Measurements from ENCODE around the gene FBXO11. TPM values are rescaled to one million over a fixed set of nuclear protein-coding genes. Genes with fewer than 3 reads are reported as not detected.
"Not testable (repeated sequence)": the region's sequence is repeated elsewhere in the genome, so short reads cannot be mapped to it uniquely, and the experiment has no call there.

FBXO11 gene
- 50.1 and 51.8 TPM in 2 replicates for total RNA-seq

DNA sequence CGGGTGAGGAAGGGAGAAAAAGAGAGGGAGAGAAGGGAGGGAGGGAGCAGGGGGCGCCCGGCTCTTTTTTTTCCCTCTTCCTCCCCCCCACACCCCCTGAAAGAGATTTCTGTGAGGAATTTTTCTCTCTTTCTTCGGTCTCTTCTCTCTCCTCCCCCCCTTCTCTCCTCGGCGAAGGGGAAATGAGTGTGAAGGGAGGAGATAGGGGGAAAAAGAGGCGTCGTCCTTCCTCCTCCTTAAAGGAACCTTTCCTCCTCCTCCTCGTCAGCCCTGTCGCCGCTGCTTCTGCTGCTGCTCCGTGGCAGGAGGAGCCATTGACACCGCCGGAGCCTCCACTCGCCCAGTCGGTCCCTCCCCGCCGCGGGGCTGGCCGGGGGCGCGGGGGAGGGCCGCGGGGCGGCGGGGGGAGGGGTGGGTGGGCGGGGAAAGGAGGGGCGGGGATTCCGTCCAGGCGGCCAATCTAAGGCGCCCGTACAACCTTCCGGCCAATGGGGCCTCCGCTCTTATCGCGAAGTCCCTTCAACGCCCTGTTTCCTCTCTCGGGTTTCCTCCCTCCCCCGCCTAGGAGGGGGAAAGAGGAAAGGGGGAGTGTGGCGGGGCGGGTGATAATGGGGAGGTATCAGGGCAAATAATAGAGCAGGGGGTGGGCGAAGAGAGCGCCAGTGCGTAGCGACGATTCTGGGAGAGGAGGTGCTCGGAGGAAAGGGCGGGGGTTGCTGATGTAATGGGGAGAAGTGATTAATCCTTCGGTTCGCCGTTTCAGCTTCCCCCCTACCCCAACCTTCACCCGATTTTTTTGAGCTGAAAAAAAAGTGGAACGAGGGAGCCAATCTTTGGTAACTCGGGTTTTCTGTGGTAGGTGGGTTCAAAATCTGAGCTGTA lies at the start of gene FBXO11:
Gene FBXO11, minus strand, starts transcription at position 342 of the 882 bp plus-strand sequence. CDS start 778 bp downstream, outside the sequence.
- Mint-ChIP-seq H3K4me3 (peak within 1 kb of the TSS; percentile 91), H3K9me3 (no peaks in the 10 kb centered on the region), H3K36me3 (ENCODE audit: low read depth) (peaks cover 7% of the 10 kb centered on the region), H3K4me1 (peaks cover 36% of the 10 kb centered on the region), H3K27me3 (no peaks in the 10 kb centered on the region), H3K27ac (peak within 1 kb of the TSS; percentile 97)
- intact Hi-C loops (cut with micrococcal nuclease): loop anchor here (1.0 to 5.0 kb wide), 6 partner anchors 34 to 514 kb away; partner anchors contain the start of genes MSH2 and MSH6
- DNase-seq: peak; percentile 98

DNA sequence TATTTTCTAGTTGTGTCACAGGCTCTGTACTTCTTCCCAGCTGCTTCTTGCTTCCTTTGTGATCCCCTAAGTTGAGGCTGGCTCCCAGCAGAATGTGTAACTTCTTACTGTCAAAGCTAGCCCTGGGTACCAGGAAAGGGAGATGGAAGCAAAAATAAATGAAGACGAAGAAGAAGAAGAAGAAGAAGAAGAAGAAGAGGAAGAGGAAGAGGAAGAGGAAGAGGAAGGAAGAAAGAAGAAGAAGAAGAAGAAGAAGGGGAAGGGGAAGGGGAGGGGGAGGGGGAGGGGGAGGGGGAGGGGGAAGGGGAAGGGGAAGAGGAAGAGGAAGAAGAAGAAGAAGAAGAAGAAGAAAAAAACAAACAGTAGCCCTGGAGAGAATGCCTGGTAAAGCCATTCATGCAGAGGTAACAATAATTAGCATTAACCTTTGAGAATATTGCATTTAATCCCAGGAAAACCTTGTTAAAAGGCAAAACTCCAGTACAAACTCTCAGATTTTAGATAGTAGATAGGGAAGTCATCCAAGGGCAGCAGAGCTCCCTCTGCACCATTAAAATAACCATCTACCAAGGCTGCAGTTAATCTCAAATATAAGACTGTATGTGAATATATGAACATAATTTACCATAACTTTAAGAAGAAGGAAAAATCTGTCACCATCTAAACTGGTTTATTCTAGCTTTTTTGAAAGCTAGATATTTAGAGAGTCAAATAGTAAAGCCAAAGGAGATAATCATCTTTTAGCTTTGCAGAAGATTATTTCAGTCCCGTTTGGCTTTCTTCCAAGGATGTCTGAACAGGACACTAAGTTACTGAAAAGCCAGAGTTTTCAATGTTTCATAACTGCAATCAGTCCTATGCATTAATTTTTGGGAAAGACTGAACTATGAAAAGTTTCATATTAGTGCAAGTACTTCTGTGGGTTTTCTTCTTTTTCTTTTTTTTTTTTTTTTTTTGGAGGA lies 44.3 kb upstream of the FBXO11 start:
- Mint-ChIP-seq H3K4me3 (no peak overlapping the region), H3K9me3 (no peaks in the 10 kb centered on the region), H3K27me3 (peaks cover 5% of the 10 kb centered on the region), H3K36me3 (ENCODE audit: low read depth) (no peaks in the 10 kb centered on the region), H3K4me1 (no peaks in the 10 kb centered on the region), H3K27ac (no peak overlapping the region)
- DNase-seq: no peak
- intact Hi-C loops (cut with micrococcal nuclease): no loop called here

DNA sequence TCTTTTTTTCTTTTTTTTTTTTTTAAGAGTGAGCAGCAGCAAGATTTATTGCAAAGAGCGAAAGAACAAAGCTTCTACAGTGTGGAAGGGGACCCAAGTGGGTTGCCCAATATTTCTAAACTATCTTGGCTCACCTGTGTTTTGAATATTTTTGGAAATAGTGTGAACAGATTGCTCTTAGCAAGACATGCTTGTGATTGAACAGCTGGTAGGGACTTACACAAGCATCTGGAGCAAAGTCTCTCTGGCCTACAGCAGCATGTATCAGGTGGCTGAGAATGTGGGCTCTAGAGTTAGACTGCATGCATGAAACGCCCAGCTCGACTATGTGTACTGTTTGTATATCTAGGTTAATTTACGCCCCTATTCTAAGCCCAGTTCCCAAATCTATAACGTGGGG lies 40.3 kb upstream of the FBXO11 start:
- no peak overlapping the region for H3K4me3 Mint-ChIP-seq
- no peaks in the 10 kb centered on the region for H3K36me3 Mint-ChIP-seq (ENCODE audit: low read depth)
- peaks cover 3% of the 10 kb centered on the region for H3K9me3 Mint-ChIP-seq
- intact Hi-C loops (cut with micrococcal nuclease): no loop called here
- no peak overlapping the region for H3K27ac Mint-ChIP-seq
- no peaks in the 10 kb centered on the region for H3K4me1 Mint-ChIP-seq
- DNase-seq: no peak
- peaks cover 7% of the 10 kb centered on the region for H3K27me3 Mint-ChIP-seq

DNA sequence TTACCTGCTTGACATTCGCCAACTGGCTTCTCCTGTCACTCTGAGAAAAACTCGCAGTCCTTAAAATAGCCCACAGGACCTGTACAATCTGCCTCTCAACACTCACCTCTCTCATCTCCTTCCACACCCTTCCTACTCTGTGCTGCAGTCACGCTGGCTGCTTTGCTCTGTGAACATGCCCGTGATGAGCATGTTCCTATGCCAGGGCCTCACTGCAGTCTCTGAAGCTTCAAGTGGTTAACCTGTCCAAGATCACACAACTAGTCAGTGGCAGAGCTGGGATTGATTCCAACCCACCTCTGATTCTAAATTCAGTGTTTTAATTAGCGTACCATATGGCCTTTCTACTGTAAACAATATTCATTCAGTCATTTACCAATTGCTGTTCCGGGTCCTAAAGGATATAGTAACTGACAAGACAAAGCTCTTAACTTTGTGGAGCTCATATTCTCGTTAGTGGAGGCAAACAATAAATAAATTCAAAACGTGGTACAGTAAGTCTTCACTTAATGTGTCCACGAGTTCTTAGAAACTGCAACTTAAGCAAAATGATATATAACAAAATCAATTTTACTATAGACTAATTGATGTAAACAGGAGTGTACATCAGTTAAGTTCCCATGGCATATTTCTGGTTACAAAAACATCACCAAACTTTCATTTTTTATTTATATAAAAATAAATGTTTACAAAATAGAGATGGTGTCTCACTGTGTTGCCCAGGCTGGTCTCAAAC lies 38.9 kb upstream of the FBXO11 start:
- peaks cover 12% of the 10 kb centered on the region for H3K27me3 Mint-ChIP-seq
- H3K36me3 Mint-ChIP-seq (ENCODE audit: low read depth): no peaks in the 10 kb centered on the region
- H3K9me3 Mint-ChIP-seq: peaks cover 3% of the 10 kb centered on the region
- no peak overlapping the region for H3K27ac Mint-ChIP-seq
- H3K4me1 Mint-ChIP-seq: no peaks in the 10 kb centered on the region
- intact Hi-C loops (cut with micrococcal nuclease): no loop called here
- H3K4me3 Mint-ChIP-seq: no peak overlapping the region
- no peak for DNase-seq

DNA sequence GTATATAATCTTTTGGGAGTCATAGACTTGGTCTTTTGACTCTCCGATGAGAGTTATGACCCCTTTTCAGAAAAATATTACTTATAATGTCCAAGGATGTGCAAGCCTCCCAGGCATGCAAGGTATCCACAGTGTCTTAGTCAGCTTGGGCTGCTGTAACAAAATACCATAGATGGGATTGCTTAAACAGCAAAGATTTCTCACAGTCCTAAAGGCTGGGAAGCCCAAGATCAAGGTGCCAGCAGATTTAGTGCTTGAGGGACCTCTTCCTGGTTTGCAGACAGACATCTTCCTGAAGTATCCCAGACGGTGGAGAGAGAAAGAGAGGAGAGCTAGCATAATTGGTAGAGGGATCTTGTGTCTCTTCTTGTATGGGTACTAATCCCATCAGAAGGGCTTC lies 35.6 kb upstream of the FBXO11 start:
- intact Hi-C loops (cut with micrococcal nuclease): no loop called here
- H3K9me3 Mint-ChIP-seq: peaks cover 3% of the 10 kb centered on the region

DNA sequence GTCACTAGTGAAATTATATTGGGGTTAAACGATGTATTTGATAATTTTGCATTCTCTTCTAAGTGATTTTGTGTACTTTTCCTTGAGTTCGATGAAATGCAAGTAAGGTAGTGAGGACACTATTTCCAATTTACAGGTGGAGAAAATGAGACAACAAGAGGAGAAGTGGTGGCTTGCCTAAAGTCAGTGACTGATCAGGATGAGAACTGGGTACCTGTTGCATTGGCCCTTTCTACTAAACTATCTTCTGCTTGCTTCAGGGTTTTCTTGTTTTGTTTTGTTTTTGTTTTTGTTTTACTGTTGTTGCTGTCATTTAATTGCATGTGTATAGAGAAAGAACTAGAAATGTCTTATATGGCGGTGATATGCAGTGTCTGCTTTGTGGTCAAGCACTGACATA lies 31.4 kb upstream of the FBXO11 start:
- Mint-ChIP-seq H3K4me1 (no peaks in the 10 kb centered on the region), H3K36me3 (ENCODE audit: low read depth) (no peaks in the 10 kb centered on the region)

More for the DNA sequence above, 35.6 kb upstream of the FBXO11 start:
- no peak for DNase-seq
- H3K4me1 Mint-ChIP-seq: no peaks in the 10 kb centered on the region
- no peaks in the 10 kb centered on the region for H3K36me3 Mint-ChIP-seq (ENCODE audit: low read depth)
- no peak overlapping the region for H3K27ac Mint-ChIP-seq
- peaks cover 16% of the 10 kb centered on the region for H3K27me3 Mint-ChIP-seq
- H3K4me3 Mint-ChIP-seq: no peak overlapping the region

DNA sequence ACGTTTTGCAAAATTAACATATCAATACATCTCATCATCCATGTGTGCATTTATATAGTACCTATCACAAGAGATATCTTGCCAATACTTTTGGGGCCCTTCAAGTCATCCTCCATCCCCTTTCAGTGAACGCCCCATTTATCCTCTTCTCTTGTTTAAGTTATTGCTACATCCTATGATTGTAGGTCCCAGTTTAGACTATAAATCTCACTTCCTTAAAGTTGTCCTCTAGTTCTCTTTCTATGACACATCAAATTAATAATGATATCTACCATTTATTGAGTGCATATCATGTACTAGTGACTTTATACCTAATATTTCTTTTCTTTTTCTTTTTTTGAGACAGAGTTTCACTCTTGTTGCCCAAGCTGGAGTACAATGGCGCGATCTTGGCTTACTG lies 28.8 kb upstream of the FBXO11 start:
- Mint-ChIP-seq H3K27ac (no peak overlapping the region), H3K4me3 (no peak overlapping the region), H3K36me3 (ENCODE audit: low read depth) (no peaks in the 10 kb centered on the region), H3K27me3 (peaks cover 9% of the 10 kb centered on the region), H3K4me1 (no peaks in the 10 kb centered on the region), H3K9me3 (no peaks in the 10 kb centered on the region)
- DNase-seq: no peak
- intact Hi-C loops (cut with micrococcal nuclease): no loop called here

More for the DNA sequence above, 31.4 kb upstream of the FBXO11 start:
- Mint-ChIP-seq H3K27me3 (peaks cover 15% of the 10 kb centered on the region), H3K27ac (no peak overlapping the region), H3K9me3 (peaks cover 2% of the 10 kb centered on the region), H3K4me3 (no peak overlapping the region)
- intact Hi-C loops (cut with micrococcal nuclease): no loop called here
- DNase-seq: no peak

DNA sequence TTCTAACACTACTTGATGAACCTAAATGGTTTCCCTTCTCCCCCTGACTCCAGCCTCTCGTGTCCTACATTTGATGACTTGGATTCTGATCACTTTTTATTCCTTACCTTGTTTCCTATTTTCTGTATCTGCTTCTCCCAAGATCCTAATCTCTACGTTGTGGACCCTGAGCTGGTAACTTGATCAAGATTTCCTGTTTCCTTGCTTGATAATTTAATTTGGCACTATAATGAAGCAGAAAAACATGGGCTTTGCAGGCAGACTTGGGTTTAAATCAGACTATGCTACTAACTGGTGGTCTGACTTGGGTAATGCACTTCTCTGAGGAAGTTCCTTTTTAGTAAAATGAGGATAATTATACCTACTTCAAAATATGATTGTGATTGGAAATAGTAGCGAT lies 11.7 kb upstream of the FBXO11 start:
- no peaks in the 10 kb centered on the region for H3K4me1 Mint-ChIP-seq
- no peak overlapping the region for H3K27ac Mint-ChIP-seq
- no peak for DNase-seq
- intact Hi-C loops (cut with micrococcal nuclease): no loop called here
- H3K4me3 Mint-ChIP-seq: no peak overlapping the region
- no peaks in the 10 kb centered on the region for H3K9me3 Mint-ChIP-seq
- H3K36me3 Mint-ChIP-seq (ENCODE audit: low read depth): no peaks in the 10 kb centered on the region
- H3K27me3 Mint-ChIP-seq: no peaks in the 10 kb centered on the region

DNA sequence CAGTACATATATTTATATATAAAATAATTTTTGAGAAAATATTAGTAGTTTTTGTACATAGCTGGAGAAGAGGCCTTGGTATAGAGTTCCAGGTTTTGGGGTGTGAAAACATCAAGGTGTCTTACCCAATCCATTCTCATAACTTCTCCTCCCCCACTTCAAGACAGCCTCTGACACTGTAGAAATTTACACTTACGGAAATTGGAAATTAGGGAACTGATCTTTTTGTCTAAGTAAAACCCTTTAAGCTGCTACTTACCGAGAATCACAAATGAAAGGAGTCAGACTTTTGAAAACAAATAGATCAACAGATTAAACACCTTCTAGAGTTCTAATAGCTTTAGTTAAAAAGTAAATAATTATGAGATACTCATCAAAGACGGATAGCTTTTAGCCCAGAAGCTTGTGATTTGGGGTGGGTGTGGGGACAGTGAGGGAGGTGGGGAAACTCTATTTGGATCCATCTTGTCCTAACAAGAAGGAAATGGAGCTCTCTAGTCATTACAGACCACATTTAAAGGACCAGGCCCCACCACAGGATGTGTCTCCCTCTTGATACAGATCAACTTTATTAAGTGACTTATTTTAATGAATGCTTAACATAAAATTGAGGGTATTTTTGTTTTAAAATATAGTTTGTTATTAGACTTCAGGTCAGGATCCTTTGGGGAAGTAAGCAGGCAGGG lies 11.1 kb upstream of the FBXO11 start:
- H3K36me3 Mint-ChIP-seq (ENCODE audit: low read depth): no peaks in the 10 kb centered on the region
- no peak overlapping the region for H3K27ac Mint-ChIP-seq
- peaks cover 2% of the 10 kb centered on the region for H3K9me3 Mint-ChIP-seq
- H3K27me3 Mint-ChIP-seq: no peaks in the 10 kb centered on the region
- intact Hi-C loops (cut with micrococcal nuclease): no loop called here
- DNase-seq: no peak
- no peaks in the 10 kb centered on the region for H3K4me1 Mint-ChIP-seq
- no peak overlapping the region for H3K4me3 Mint-ChIP-seq

DNA sequence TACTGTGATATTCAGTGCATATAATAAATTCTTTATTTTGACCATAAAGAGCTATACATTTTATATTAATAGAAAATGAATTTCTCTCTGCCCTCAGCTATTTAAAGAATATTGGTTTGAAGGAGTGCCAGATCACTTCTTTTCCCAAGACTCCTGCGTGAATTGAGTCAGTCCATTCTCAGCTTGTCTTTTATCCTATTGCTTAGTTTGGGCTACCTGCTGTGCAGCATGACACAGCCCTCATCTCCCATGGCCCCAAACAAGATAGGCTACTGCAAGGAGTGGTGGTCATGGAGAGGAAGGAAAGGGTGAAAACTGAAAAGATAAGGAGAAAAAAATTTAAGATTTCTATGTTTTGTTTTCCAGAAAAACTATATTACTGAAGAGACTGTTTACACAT lies 10.1 kb upstream of the FBXO11 start:
- Mint-ChIP-seq H3K36me3 (ENCODE audit: low read depth) (no peaks in the 10 kb centered on the region), H3K9me3 (peaks cover 6% of the 10 kb centered on the region), H3K27ac (no peak overlapping the region), H3K4me1 (no peaks in the 10 kb centered on the region), H3K4me3 (no peak overlapping the region), H3K27me3 (peaks cover 2% of the 10 kb centered on the region)
- intact Hi-C loops (cut with micrococcal nuclease): no loop called here
- no peak for DNase-seq

DNA sequence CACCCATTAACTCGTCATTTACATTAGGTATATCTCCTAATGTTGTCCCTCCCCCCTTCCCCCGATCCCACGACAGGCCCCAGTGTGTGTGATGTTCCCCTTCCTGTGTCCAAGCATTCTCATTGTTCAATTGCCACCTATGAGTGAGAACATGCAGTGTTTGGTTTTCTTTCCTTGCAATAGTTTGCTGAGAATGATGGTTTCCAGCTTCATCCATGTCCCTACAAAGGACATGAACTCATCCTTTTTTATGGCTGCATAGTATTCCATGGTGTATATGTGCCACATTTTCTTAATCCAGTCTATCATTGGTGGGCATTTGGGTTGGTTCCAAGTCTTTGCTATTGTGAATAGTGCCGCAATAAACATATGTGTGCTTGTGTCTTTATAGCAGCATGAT lies 4.4 kb upstream of the FBXO11 start:
- H3K9me3 Mint-ChIP-seq; intact Hi-C loops (cut with micrococcal nuclease); H3K27ac Mint-ChIP-seq; H3K36me3 Mint-ChIP-seq (ENCODE audit: low read depth); DNase-seq; H3K4me3 Mint-ChIP-seq; H3K27me3 Mint-ChIP-seq: not testable (repeated sequence)
- peaks cover 12% of the 10 kb centered on the region for H3K4me1 Mint-ChIP-seq

DNA sequence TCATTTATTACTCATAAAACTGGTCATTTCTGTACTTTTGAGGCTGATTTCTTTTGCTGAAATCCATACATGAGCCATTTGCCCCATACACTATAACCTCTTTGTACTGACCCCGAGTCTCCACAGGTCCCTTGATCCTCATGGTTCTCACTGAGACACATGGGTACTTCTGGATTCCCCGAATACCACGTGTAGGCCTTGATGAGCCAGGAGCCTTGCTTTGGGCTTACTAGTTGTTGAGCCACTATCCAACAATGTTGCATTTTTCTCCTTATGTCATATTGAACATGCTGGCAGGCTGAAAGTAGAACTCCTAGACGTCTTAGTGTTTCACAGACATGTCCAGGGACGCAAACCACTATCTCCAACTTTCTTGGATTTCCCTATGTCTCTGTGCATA lies 2.4 kb upstream of the FBXO11 start:
- Mint-ChIP-seq H3K27me3 (peaks cover 2% of the 10 kb centered on the region), H3K4me1 (peaks cover 17% of the 10 kb centered on the region), H3K36me3 (ENCODE audit: low read depth) (peaks cover 5% of the 10 kb centered on the region), H3K4me3 (no peak overlapping the region), H3K9me3 (peaks cover 6% of the 10 kb centered on the region), H3K27ac (no peak overlapping the region)
- no peak for DNase-seq
- intact Hi-C loops (cut with micrococcal nuclease): loop anchor here (5.0 kb wide), 2 partner anchors 36 to 51 kb away; no protein-coding TSS in a partner anchor
